GM12864 (cell line): ENCODE results near the gene NDUFS2.
"Not testable (repeated sequence)": the region's sequence is repeated elsewhere in the genome, so short reads cannot be mapped to it uniquely, and the experiment has no call there.

Experiments
- DNase-seq: peaks from one replicate; pipeline ENCODE4 v3.0.0-alpha.2; 2011; ENCODE audit warnings: low read depth
- H3K4me3 ChIP-seq: 2 replicates; pipeline ENCODE4 v1.5.1; 2011; ENCODE audit warnings: mild to moderate bottlenecking, low read depth, low read length, control low read depth
- TF ChIP-seq, protein P1 (sequence below): IDR thresholded peaks from 2 replicates; pipeline ENCODE4 v1.5.1; 2011; ENCODE audit warnings: low read depth, mild to moderate bottlenecking, moderate library complexity, low read length, control low read depth, inconsistent platforms; ENCODE audit errors: missing control alignments

NDUFS2 gene

GRCh38 chr1:161235957-161236775 lies 34.0 kb downstream of the NDUFS2 start:
- no peak for DNase-seq
- TF ChIP-seq, protein P1, sequence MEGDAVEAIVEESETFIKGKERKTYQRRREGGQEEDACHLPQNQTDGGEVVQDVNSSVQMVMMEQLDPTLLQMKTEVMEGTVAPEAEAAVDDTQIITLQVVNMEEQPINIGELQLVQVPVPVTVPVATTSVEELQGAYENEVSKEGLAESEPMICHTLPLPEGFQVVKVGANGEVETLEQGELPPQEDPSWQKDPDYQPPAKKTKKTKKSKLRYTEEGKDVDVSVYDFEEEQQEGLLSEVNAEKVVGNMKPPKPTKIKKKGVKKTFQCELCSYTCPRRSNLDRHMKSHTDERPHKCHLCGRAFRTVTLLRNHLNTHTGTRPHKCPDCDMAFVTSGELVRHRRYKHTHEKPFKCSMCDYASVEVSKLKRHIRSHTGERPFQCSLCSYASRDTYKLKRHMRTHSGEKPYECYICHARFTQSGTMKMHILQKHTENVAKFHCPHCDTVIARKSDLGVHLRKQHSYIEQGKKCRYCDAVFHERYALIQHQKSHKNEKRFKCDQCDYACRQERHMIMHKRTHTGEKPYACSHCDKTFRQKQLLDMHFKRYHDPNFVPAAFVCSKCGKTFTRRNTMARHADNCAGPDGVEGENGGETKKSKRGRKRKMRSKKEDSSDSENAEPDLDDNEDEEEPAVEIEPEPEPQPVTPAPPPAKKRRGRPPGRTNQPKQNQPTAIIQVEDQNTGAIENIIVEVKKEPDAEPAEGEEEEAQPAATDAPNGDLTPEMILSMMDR, result no peak
- H3K4me3 ChIP-seq, result no peak overlapping the region

- H3K4me3 ChIP-seq, result no peak within 1 kb of the TSS
- TF ChIP-seq, protein P1, result no peak
- DNase-seq, result no peak
Measured at GRCh38 chr1:161238039-161238473, 35.9 kb downstream of the NDUFS2 start, which contains the start of gene NR1I3. Gene NR1I3 (minus strand): TSS chr1:161238203. CDS start chr1:161236565, 1,638 bp downstream.

DNA sequence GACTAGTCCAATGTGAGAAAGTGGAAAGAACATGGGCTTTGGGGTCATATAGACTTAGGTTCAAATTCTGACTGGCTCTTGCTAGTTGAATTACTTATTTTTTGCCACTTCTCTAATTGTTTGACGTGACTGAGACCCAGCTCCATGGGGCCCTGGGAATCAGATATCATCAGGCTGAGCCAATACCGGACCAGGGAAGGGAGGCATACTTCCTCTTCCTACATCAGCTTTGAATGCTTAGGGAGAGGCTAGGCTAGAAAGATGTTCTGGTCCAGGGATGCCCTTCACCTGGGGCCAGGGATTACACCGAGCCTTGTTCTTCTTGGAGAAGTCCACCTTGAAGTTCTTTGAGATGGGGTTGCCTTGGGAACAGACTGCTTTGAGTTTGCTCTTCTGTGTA lies 39.5 kb downstream of the NDUFS2 start:
- TF ChIP-seq, protein P1, result no peak
- no peak overlapping the region for H3K4me3 ChIP-seq
- DNase-seq, result no peak

- TF ChIP-seq, protein P1, result no peak
- no peak overlapping the region for H3K4me3 ChIP-seq
- no peak for DNase-seq
Measured at GRCh38 chr1:161242313-161242712, 40.1 kb downstream of the NDUFS2 start.

DNA sequence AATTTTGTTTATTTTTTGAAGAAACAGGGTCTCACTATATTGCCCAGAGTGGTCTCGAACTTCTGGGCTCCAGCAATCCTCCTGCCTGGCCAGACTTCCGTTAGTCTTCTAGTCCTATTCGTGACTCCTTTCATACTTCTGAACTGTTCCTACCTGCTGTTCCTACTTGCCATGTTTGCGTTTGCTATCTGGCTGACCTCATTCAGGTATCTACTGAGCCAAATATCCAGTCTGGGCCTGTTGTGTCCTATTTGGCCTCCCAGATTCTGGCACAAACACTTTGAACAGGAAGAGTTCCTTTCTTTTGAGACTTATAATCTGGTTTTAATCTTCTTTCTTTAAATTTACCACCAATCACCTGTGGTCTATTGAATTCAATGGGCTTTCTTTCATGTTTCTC lies 42.7 kb downstream of the NDUFS2 start:
- TF ChIP-seq, protein P1, result no peak
- H3K4me3 ChIP-seq, result no peak overlapping the region
- DNase-seq, result no peak

DNA sequence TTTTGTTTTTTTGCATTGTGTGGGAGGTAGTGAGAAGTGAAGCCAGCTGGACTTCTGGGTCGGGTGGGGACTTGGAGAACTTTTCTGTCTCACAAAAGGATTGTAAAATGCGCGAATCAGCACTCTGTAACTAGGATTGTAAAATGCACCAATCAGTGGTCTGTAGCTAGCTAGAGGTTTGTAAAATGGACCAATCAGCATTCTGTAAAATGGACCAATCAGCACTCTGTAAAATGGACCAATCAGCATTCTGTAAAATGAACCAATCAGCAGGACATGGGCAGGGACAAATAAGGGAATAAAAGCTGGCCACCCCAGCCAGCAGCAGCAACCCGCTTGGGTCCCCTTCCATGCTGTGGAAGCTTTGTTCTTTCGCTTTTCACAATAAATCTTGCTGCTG lies 47.9 kb downstream of the NDUFS2 start:
- not testable (repeated sequence) for H3K4me3 ChIP-seq, DNase-seq

GRCh38 chr1:161250829-161251228 lies 48.7 kb downstream of the NDUFS2 start:
- TF ChIP-seq, protein P1, result no peak

More at GRCh38 chr1:161250829-161251228, 48.7 kb downstream of the NDUFS2 start:
- H3K4me3 ChIP-seq, result no peak overlapping the region
- no peak for DNase-seq
